Measurements from ENCODE around the gene POLR1B. TPM values are rescaled to one million over a fixed set of nuclear protein-coding genes. Genes with fewer than 3 reads are reported as not detected.

POLR1B gene
- total RNA-seq, 1 experiment from 2014 or later: 83.6 TPM

DNA sequence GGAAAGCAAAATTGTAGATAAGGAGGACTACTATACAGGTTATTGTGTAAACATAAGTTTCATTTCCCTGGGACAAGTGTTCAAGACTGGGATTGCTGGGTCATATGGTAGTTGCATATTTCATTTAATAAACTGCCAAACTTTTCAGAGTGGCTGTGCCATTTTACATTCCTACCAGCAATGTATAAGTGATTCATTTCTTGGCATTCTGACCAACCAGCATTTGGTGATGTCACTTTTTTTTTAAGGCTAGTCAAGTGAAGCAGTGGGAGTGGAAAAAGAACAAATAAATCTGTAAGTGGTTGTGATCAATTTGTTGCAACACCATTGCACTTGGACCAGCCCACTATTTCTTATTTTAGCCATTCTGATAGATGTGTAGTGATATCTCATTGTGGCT lies 37.0 kb downstream of the POLR1B start:
- Histone ChIP-seq H3K14ac (ENCODE audit: insufficient read depth, low read length) (no peak overlapping the region), H3K9ac (ENCODE audit: extremely low read depth, insufficient read length, low read length) (no peak overlapping the region), H2BK12ac (ENCODE audit: insufficient read length, low read depth, low read length) (no peak overlapping the region)

More for the DNA sequence above, 37.0 kb downstream of the POLR1B start:
- peaks cover 11 to 29% (median 22%) of the 10 kb centered on the region in 3 experiments; a peak in 6 of 7 replicates for H3K36me3 Mint-ChIP-seq (ENCODE audit: insufficient read depth in 1 of 3, low read depth in 3 of 3)
- no peak overlapping the region for H3K4me2 ChIP-seq (ENCODE audit: insufficient read depth, insufficient read length, low read length)
- H2BK15ac ChIP-seq (ENCODE audit: low read depth, low read length): no peak overlapping the region
- H2BK20ac ChIP-seq (ENCODE audit: low read depth, low read length, poor library complexity, severe bottlenecking): no peak overlapping the region
- H3K4me3 Mint-ChIP-seq: no peak overlapping the region
- no peak overlapping the region for H3T11ph ChIP-seq (ENCODE audit: low read length)
- H3K27me3 Mint-ChIP-seq (ENCODE audit: low read depth): no peaks in the 10 kb centered on the region
- no peak overlapping the region for H4K5ac ChIP-seq (ENCODE audit: insufficient read length, low read depth, low read length)
- TF ChIP-seq, protein P1, sequence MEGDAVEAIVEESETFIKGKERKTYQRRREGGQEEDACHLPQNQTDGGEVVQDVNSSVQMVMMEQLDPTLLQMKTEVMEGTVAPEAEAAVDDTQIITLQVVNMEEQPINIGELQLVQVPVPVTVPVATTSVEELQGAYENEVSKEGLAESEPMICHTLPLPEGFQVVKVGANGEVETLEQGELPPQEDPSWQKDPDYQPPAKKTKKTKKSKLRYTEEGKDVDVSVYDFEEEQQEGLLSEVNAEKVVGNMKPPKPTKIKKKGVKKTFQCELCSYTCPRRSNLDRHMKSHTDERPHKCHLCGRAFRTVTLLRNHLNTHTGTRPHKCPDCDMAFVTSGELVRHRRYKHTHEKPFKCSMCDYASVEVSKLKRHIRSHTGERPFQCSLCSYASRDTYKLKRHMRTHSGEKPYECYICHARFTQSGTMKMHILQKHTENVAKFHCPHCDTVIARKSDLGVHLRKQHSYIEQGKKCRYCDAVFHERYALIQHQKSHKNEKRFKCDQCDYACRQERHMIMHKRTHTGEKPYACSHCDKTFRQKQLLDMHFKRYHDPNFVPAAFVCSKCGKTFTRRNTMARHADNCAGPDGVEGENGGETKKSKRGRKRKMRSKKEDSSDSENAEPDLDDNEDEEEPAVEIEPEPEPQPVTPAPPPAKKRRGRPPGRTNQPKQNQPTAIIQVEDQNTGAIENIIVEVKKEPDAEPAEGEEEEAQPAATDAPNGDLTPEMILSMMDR (conservative IDR thresholded peaks at IDR 0.05): no peak
- no peak overlapping the region for H4K91ac ChIP-seq (ENCODE audit: insufficient read length, low read depth, low read length)
- peaks cover 2% of the 10 kb centered on the region for H3K79me1 ChIP-seq (ENCODE audit: insufficient read depth, low read depth, low read length, poor library complexity, severe bottlenecking)
- H3K27ac ChIP-seq (ENCODE audit: insufficient read length, low read depth, low read length): no peak overlapping the region
- H3K4me1 ChIP-seq (ENCODE audit: insufficient read depth, low read length): no peaks in the 10 kb centered on the region
- H3K56ac ChIP-seq (ENCODE audit: insufficient read length, low read depth, low read length): no peak overlapping the region
- no peak overlapping the region for H4K8ac ChIP-seq (replicated peaks; ENCODE audit: insufficient read length, low read depth, low read length)
- no peak for DNase-seq
- peaks cover 8% of the 10 kb centered on the region for H3K23me2 ChIP-seq (ENCODE audit: insufficient read length, low read depth, low read length, poor library complexity, severe bottlenecking)
- H3K4ac ChIP-seq (ENCODE audit: low read depth, low read length): no peak overlapping the region
- no peaks in the 10 kb centered on the region for H4K20me1 ChIP-seq (ENCODE audit: control insufficient read depth, insufficient read depth, insufficient read length)
- peaks cover 8 to 9% of the 10 kb centered on the region in 2 experiments for H3K4me1 Mint-ChIP-seq
- no peak overlapping the region for H2AK5ac ChIP-seq (ENCODE audit: insufficient read length, low read length)
- H3K27me3 ChIP-seq (ENCODE audit: insufficient read depth, low read length): no peaks in the 10 kb centered on the region
- no peak overlapping the region for H3K27ac Mint-ChIP-seq
- no peak overlapping the region for H2BK5ac ChIP-seq (ENCODE audit: insufficient read length, low read length)
- H2BK120ac ChIP-seq (ENCODE audit: low read depth, low read length, poor library complexity, severe bottlenecking): no peak overlapping the region
- H3K18ac ChIP-seq (ENCODE audit: insufficient read length, low read depth, low read length): no peak overlapping the region
- no peaks in the 10 kb centered on the region for H3K9me3 Mint-ChIP-seq
- H3K23ac ChIP-seq (ENCODE audit: insufficient read length, low read depth, low read length): no peak overlapping the region
- no peak overlapping the region for H2AFZ ChIP-seq (ENCODE audit: low read length)
- no peaks in the 10 kb centered on the region for H3K9me3 ChIP-seq (ENCODE audit: control insufficient read depth, low read depth, low read length)
- H3K79me2 ChIP-seq (ENCODE audit: insufficient read depth, low read length): no peaks in the 10 kb centered on the region

Data from H9 (cell line).